Left ventricle myocardium superior (tissue), 1 donor: ENCODE data around the gene PRRT4. TPM values are rescaled to one million over a fixed set of nuclear protein-coding genes. Genes with fewer than 3 reads are reported as not detected.
A peak's percentile ranks its signal among the peaks of the same experiment; 100 is the strongest.

Source experiments
- ATAC-seq: fragments of 200-7000 bp; cut with Tn5 transposase; one replicate; pipeline ENCODE4 v1.9.1; 2020; ENCODE audit warnings: mild to moderate bottlenecking, moderate library complexity
- DNase-seq: peaks from one replicate; pipeline ENCODE4 v3.0.0-alpha.2; 2020
- intact Hi-C: fragments of 100-400 bp; cut with micrococcal nuclease; formaldehyde crosslinking; loops from one replicate; pipeline ENCODE4 v1.11.0; 2022
- total RNA-seq: library from RNA; stranded (reverse); fragmentation: NEBNext Ultra II Directional; extraction: Animal tissue kit (Norgen Biotek cat#: 25700); gene quantifications from one replicate; pipeline ENCODE4 v1.2.1, GENCODE V29; 2021
- donor health status: DM: no; HTN: yes; CAD: no; lungs with severe emphysema.

The PRRT4 gene
- total RNA-seq, 1 donor from 2014 or later, result 1.6 TPM

DNA sequence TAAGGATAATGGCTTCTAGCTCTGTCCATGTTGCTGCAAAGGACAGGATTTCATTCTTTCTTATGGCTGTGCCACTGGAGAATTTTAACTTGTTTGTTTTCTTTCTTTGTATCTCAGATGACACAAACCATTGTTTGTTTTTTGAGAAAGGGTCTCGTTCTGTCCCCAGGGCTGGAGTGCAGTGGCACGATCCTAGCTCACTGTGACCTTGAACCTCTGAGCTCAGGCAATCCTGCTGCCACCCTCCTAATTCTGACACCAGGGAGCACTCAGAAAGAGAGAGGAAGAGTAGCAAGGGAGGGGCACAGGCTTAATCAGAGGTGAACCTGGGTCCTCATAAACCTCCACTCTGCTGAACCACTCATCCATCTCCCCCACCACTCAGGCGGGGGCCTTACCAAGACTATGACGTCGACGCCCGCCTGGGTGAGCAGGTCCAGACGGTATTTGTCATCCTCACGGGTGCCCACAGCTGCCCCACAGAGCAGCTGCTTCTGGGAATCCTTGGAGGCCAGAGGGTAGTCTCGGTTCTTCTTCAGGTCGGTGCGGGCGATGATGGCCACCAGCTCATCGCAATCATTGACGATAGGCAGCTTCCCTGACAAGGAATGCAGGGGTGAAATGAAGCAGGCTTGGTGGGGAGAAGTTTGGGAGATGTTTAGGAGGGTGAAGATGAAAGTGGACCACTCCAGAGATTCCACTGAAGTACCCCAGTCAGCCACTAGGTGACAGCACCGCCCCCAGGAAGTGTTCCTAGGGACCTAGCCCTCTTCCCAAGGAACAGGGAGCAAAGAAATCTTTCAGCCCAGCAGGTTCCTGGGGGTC lies 36.7 kb upstream of the PRRT4 start:
- DNase-seq (peak; percentile 64), ATAC-seq (peak; percentile 72)
- intact Hi-C loops, result no loop called here

DNA sequence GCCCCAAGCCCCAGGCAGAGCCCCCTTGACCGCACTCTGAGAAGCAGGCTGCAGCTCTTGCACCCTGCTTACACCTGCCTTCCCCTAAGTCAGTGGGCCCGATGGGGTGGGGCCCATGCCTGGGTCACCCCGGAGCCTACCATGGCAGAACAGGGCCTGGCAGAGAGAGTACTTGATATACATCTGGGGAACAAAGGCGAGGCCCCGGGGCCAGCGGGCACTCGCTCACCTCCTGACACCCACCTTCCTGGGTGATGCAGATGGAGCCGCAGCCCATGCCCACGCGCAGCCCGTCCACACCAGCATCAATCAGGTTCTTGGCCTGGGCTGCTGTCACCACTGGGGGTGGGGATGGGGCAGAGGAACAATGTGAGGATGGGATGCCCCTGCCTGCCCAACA lies 34.9 kb upstream of the PRRT4 start:
- no peak for DNase-seq
- intact Hi-C loops, result no loop called here
- no peak for ATAC-seq

DNA sequence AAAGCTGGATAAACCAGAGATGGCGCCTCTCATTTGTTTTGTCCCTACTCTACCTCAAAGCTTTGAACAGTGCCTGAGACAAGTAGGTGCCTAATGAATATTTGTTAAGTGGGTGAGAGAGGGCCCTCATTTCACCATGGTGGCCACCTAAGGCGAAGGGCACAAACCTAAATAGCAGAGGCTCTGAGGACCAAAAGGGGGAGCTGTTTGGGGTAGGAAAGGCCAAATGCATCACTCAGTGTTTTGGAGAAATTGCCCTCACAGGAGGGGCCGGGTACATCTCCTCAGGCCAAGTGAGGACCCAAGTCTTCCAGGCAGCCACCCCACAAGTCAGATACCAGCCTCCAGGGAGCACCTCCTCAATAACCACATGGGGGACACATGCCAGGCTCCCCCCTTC lies 34.3 kb upstream of the PRRT4 start:
- ATAC-seq (no peak), DNase-seq (no peak)
- intact Hi-C loops, result no loop called here

DNA sequence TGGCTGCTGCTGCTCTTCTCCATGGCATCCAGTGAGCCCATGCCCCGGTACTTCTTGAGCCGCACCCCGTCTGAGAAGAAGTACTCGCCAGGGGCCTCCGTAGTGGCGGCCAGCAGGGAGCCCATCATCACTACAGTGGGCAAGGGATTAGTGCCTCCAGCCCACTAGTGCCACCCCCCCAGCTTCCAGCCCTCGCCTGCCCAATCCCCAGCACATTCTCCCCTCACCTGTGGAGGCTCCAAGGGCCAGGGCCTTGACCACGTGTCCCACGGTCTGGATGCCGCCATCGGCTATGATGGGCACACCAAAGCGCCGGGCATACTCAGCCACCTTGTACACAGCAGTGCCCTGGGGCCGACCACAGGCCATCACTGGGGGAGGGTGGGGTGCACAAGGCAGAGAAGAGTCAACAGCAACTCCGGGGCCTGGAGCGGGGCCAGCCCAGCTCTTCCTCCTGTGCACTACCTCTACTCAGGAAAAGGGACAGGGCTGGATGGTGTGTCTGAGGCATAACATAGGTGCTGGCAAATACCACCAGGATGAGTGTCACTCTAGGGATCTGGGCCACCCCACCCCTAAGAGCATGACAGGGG lies 33.5 kb upstream of the PRRT4 start:
- intact Hi-C loops, result no loop called here
- no peak for DNase-seq
- no peak for ATAC-seq

DNA sequence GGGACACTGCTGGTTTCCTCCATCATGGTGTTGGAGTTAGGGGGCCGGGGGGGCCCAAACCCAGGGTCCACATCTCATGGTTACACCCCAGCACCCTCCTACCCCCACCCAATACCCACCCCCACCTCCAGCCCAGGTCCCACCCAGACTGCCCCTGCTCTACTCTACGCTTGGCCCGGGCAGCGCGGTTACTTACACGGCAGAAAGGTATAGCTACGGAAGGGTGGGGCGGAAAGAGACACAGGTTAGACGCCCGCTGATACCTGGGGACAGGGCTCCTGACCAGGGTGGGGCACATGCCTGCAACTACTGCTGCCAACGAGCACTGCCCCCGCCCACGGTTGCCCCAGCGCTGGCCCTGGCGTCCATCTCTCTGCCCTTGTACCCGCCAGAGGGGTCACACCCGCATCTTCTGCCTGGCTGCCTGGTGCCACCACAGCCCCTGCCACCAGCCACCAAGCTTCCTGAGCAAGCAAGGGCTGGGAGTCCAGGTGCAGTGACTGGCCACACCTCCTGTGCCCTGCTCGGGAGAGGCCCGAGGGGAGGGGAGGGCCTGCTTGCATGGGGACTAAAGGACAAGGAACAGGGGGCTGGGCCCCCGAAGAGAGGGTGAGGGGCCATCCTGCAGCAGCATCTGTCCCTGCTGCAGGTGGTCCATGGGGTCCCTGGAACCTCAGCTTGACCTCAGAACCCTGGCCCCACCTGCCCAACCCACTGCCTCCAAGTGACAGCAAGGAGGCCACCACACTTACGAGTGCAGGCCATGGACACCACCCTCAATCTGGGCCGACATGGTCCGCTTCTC lies 32.2 kb upstream of the PRRT4 start:
- no peak for DNase-seq
- intact Hi-C loops, result no loop called here

DNA sequence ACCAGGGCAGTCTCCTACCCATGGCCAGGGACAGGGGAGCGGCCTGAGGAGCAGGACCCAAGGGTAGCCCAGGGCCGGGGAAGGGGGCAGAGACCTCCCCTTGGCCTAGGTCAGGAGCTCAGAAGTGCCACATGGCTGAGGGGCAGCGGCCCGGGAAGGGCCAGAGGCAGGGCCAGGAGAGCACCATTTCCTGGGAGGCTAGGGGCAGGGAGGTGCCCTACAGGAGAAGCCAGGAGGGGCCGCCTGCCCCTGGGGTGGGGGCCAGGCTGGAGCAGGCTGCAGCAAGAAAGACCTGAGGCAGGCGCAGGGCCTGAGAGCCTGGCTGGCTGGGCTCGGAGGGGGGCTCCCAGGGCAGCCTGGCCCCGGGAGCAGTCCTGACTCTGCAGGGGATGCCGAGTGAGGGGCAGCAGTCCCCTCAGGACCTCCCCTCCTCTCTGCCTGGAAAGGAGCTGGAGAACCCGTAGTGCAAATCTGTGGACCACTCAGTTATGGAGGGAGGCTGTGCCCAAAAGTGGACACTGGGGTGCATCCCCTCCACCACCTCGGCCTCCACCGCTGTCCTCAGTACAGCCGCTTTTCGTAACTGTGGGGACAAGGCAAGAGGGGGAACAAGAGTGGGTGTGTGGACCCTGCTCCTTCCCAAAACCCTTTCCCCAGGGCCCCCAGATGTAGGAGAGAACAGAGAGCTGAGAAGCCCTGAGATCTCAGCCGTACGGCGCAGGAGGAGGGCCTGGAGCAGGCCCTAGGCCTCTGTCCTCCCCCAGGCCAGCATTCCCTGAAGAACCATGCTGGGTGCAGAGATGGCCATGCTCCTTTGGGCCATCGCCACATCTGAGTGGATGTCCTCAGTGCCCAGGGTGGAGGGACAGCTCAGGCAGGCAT lies 31.2 kb upstream of the PRRT4 start:
- intact Hi-C loops, result no loop called here
- DNase-seq, result no peak
- no peak for ATAC-seq

More for the DNA sequence above, 32.2 kb upstream of the PRRT4 start:
- ATAC-seq, result no peak

DNA sequence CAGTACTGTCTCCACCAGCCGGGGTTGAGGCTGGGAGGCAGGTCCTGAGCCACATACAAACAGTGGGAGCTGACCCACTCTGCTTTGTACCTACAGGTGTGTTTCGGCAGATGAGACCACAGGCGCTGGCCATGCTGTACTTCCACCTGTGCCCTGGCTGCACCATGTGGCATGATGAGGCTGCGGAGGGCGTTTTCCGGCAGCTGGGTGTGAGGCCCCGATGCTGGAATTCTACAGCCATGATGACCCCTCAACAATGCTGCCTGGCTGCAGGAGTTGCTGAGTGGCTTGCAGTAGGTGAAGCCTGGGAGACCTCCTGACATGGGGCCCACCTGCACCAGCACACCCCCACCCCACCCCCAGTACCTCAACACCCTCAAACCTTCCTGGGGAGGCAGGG lies 30.3 kb upstream of the PRRT4 start:
- ATAC-seq, result no peak
- intact Hi-C loops, result no loop called here
- no peak for DNase-seq

DNA sequence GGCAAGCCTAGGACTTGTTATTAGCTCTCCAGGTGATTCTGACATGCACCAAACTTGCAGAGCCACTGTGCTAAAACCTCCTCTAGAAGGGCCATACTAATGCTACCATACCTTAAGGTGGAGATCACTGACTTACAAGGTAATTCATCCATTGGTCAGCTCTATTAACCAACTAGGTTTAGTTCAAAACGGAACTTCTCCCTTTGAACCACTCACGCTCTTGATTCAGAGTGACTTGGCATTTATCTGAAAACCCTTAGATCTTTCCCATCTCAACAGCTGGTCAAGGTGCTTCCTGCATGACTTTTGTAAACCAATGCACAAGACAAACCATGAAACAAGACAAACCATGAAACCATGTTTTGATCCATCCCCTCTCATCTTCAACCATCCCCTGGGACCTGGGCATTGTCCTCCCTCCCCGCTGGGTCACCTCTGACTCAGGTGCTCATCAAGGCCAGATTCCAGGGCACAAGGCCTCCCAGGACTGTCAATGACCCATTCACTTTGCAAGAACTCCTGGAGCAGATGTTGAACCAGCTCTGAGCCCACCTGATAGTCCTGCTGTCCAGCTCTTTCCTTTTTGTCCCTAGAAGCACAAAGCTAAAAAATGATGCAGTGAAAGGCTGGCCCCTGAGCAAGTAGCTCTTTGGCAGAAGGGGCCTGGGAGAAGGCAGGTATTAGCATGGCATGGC lies 29.5 kb upstream of the PRRT4 start:
- DNase-seq, result no peak
- intact Hi-C loops, result no loop called here

DNA sequence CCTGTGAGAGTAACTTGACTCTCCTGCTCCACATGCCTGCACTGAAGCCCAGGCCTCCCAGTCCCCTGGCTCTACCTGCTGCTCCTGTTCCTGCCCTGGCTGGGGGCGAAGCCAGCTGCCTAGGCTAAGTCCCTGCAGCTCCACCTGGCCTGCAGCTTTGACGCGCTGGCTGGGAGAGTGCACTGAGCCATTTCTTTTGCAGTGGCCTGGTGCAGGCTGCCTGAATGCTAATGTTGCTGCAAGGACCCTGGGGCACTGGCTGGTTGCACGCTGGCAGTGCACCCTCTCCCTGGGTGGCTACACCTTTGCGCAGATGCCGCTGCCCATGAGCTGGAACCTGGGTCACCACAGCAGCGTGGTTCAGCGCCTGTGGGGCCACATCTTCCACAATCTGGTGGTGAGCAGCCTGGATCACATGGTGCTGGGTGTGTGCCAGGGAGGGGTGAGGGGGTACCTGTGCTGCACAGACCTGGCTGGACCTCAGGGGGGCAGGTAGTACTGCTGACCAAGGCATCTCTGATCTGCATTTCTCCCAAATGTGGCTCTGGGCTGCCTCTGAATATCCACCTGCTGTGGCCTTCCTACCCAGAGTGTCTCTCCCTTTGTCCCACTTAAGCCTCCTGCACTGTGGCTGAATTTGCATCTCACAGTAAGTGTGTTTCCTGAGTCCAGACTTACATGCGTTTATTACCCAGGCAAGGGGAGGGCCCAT lies 28.3 kb upstream of the PRRT4 start:
- intact Hi-C loops, result no loop called here
- no peak for DNase-seq

More for the DNA sequence above, 29.5 kb upstream of the PRRT4 start:
- ATAC-seq, result no peak

DNA sequence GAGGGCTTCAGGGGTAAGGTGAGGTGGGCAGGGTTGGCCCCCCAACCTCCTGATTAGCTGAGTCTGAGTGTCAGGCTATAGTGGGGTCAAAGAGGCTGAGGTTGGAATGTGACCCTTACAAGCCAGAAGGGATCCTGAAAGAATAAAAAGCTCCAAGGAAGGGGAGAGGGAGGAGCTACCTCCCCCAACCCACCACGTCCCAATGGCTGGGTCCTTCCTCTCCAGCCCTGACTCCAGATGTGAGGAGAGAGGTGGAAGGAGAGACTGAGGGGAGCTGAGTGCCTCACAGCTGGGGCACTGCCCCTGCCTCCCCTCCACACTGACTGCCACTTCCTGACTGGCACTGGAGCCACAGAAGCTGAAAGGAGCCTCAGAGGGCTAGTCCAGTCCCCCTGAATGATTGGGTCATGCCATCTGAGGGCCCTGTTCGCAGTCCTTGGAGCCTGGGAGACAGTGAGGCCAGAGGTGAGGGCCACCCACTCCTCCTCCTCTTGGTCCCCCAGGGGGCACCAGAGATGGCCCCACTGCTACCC lies 27.7 kb upstream of the PRRT4 start:
- ATAC-seq, result no peak
- intact Hi-C loops, result no loop called here

More for the DNA sequence above, 28.3 kb upstream of the PRRT4 start:
- no peak for ATAC-seq

DNA sequence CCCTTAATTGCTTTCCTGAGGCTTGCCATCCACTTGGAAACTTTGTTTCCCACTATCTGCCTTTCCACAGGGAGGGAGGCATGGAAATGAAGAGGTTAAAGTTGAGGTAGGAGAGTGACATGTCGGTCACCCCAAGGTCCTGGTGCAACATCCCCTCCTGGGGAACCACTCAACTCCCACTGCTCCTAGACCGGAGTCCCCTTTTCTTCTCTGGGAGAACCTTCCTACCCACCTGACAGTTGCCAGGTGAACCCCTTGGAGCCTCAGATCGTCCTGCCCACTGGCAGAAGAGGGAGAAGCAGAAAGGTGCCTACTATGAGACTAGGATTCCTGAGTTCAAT lies 26.6 kb upstream of the PRRT4 start:
- intact Hi-C loops, result no loop called here
- DNase-seq, result no peak
- no peak for ATAC-seq

More for the DNA sequence above, 27.7 kb upstream of the PRRT4 start:
- no peak for DNase-seq

DNA sequence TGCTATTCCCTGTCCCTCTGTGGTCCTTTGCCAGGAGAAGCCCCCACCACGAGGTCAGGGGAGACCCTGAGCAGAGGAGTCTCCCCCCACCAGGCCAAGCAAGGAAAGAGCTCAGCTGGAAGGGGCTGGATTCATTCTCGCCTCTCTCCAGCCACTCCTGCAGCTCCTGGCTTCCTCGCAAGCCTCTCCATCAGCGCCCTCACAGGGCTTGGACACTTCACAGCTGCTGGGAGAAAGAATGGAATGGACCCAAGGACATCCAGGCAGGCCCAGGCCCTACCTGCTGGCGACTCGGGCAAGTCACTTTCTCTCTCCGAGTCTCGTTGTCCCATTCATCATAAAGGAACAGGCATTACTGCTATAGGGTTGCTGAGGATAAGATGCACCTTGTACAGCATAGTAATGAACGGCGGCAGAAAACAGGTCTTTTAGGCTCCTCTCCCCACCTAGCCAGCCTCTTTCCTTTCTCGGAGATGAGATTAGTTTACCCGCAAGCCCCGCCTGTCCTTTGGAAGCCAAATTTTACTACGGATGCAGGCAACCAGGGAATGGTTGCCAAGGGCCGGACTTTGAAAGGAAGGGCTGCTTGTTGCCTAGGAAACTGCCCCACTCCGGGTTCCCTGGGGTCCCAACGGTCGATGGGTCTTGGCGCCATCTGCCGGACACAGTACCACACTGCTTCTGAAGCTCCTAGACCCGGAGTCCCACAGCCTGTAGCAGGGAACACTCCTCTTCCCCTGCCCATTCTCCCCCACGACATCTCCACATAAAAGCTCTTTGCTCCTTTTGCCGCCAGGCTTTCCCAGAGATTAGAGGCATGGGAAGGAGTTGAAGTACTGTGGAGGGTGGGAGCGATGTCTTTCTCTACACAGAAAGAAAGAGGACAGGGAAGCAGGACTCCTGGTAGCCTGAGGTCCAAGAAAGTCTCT lies 26.0 kb upstream of the PRRT4 start:
- intact Hi-C loops, result no loop called here
- peak; percentile 88 for DNase-seq
- peak; percentile 92 for ATAC-seq

DNA sequence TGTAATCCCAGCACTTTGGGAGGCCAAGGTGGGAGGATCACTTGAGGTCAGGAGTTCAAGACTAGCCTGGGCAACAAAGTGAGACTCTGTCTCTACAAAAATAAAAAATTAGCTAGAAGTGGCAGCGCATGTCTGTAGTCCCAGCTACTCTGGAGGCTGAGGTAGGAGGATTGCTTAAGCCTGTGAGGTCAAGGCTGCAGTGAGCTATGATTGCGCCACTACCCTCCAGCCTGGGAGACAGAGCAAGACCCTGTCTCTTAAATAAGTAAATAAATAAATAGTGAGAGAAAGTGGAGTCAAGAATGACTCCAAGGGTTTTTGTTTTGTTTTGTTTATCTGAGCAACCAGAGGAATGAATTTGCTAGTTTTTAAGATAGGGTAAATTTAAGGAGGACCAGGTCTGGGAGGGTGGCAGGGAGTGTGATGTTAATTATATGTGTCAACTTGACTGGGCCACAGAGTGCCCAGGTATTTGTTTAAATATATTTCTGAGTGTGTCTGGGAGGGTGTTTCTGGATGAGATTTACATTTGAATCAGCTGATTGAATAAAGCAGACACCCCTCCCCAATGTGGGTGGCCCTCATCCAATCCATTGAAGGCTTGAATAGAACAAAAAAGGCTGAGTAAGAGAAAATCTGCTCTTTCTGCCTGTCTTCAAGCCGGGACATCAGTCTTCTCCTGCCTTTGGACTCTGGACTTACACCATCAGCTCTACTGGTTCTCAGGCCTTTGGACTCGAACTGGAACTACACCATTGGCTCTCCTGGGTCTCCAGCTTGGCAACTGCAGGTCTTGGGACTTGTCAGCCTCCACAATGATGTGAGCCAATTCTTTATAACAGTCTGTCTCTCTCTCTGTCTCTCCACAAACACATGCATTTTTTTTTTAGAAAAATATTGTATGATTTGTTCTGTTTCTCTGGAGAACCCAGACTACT lies 24.8 kb upstream of the PRRT4 start:
- no peak for DNase-seq
- ATAC-seq, result no peak
- intact Hi-C loops, result no loop called here

DNA sequence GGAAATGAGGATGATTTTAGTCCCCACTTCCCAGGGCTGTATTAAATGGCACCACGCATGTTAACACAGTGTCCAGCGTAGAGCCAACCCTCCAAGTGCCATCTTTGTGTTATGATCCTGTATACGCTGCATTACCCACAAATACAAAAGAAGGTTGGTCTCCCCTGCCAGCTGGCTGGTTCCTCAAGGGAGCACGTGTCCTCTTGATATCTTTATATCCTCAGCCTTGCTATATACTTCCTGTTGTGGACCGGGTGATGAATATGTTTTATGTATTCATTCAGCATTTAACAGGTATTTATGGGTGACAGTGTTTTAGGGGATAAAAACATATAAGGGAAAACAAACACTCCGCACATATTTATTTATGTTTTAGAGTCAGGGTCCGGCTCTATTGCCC lies 23.2 kb upstream of the PRRT4 start:
- no peak for DNase-seq
- no peak for ATAC-seq
- intact Hi-C loops, result no loop called here

DNA sequence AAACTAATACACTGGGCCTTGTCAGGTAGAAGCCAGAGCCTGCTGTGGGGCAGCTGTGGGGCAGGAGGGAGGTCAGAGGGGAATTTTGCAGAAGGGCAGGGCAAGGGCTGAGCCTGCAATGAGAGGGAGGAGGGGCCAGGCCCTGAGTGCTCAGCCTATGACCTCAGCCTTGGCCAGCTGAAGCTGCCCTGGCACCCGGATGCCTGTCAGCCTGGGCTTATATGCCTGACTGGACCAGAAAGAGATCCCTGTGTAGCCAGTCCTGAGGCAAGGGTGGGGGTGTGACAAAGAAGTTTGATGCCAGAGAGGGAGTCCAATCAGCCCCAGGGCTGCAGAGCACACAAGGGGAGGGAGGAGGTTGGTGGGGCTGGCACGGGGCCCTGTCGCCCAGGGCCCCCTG lies 22.3 kb upstream of the PRRT4 start:
- DNase-seq (no peak), ATAC-seq (peak; percentile 44)
- intact Hi-C loops, result no loop called here
